ENCODE results near the gene FASTKD2.

GRCh38 chr2:206740800-206741199, 24.6 kb upstream of the FASTKD2 start:
- TF ChIP-seq POLR2A (IDR thresholded peaks at IDR 0.05; ENCODE audit: control extremely low read depth in 1 of 2, low read depth in 2 of 2, low read length in 2 of 2) (no peak), EP300 (IDR thresholded peaks at IDR 0.05; ENCODE audit: borderline replicate concordance in 1 of 2, low read depth in 2 of 2, low read length in 2 of 2) (no peak), POLR2AphosphoS5 (IDR thresholded peaks at IDR 0.05; ENCODE audit: low read depth, low read length) (no peak), CTCF (IDR thresholded peaks at IDR 0.05; ENCODE audit: control extremely low read depth in 1 of 3, insufficient read depth in 1 of 3, low read depth in 1 of 3, low read length in 3 of 3) (no peak), ZNF274 (IDR thresholded peaks at IDR 0.05; ENCODE audit: borderline replicate concordance, extremely low read depth, low read length) (no peak), CHD2 (IDR thresholded peaks at IDR 0.05; ENCODE audit: low read length) (no peak), EGR1 (IDR thresholded peaks at IDR 0.05; ENCODE audit: borderline replicate concordance, low read depth, low read length) (no peak), PHF8 (conservative IDR thresholded peaks at IDR 0.05; ENCODE audit: low read depth, low read length) (no peak), SIN3A (conservative IDR thresholded peaks at IDR 0.05 in 1 of 2, IDR thresholded peaks at IDR 0.05 in 1 of 2; ENCODE audit: low read depth in 1 of 2, low read length in 2 of 2) (no peak), MAX (IDR thresholded peaks at IDR 0.05) (no peak), CREB1 (IDR thresholded peaks at IDR 0.05) (no peak), SP2 (IDR thresholded peaks at IDR 0.05; ENCODE audit: low read length) (no peak), HDAC2 (IDR thresholded peaks at IDR 0.05; ENCODE audit: borderline replicate concordance in 1 of 2, low read depth in 2 of 2, low read length in 2 of 2) (no peak), ATF2 (IDR thresholded peaks at IDR 0.05; ENCODE audit: low read length) (no peak)

Data from H1 (cell line).